OCI-M1 (cell line): ENCODE data around the gene LHX3.

Experiments used
- DNase-seq: peaks from one replicate; lab custom pipeline; 2025; lab: John Stamatoyannopoulos, UW

LHX3 gene

GRCh38 chr9:136204838-136205706 lies at the start of gene LHX3:
Gene LHX3 (minus strand): TSS chr9:136205128. CDS start chr9:136205012, 116 bp downstream.
- DNase-seq: no peak

GRCh38 chr9:136253246-136254130 lies 48.6 kb upstream of the LHX3 start:
- DNase-seq: no peak

GRCh38 chr9:136252846-136253245 lies 47.9 kb upstream of the LHX3 start:
- DNase-seq: no peak

- DNase-seq: no peak
These were observed 47.4 kb upstream of the LHX3 start for GRCh38 chr9:136252281-136252680.

- no peak for DNase-seq
These were observed 46.6 kb upstream of the LHX3 start for GRCh38 chr9:136251264-136252115.

- DNase-seq: no peak
These were observed 45.7 kb upstream of the LHX3 start for GRCh38 chr9:136250676-136251075.

- no peak for DNase-seq
These were observed 45.1 kb upstream of the LHX3 start for GRCh38 chr9:136249877-136250559.

- no peak for DNase-seq
These were observed 44.3 kb upstream of the LHX3 start for GRCh38 chr9:136248951-136249876.

- DNase-seq: no peak
These were observed 43.2 kb upstream of the LHX3 start for GRCh38 chr9:136247947-136248637.

- no peak for DNase-seq
These were observed 42.6 kb upstream of the LHX3 start for GRCh38 chr9:136247551-136247916.

GRCh38 chr9:136246849-136247550 lies 42.1 kb upstream of the LHX3 start:
- no peak for DNase-seq

GRCh38 chr9:136245219-136246150 lies 40.6 kb upstream of the LHX3 start, which contains the start of gene QSOX2:
Gene QSOX2 (minus strand): TSS chr9:136245812. CDS start chr9:136245803, 9 bp downstream.
- DNase-seq: peak; percentile 79

- no peak for DNase-seq
These were observed 40.0 kb upstream of the LHX3 start for GRCh38 chr9:136244969-136245218.

GRCh38 chr9:136244122-136244968 lies 39.4 kb upstream of the LHX3 start:
- DNase-seq: peak; percentile 14

GRCh38 chr9:136243631-136244030 lies 38.7 kb upstream of the LHX3 start:
- DNase-seq: no peak

- no peak for DNase-seq
These were observed 38.1 kb upstream of the LHX3 start for GRCh38 chr9:136242918-136243525.

GRCh38 chr9:136242248-136242647 lies 37.3 kb upstream of the LHX3 start:
- no peak for DNase-seq
